Dendritic cell treated with granulocyte-macrophage colony-stimulating factor and Interleukin-4, amounts not matched to agents 40 ng/mL and 50 ng/mL, for 4 days (primary cell): Measurements from ENCODE around the gene ABHD15.

Experiments
- H3K27ac Mint-ChIP-seq: one replicate; pipeline ENCODE4 v1.8.0; 2022; ENCODE audit warnings: mild to moderate bottlenecking, mixed read lengths
- H3K27me3 Mint-ChIP-seq: one replicate; pipeline ENCODE4 v1.8.0; 2022; ENCODE audit warnings: mild to moderate bottlenecking, mixed read lengths
- H3K36me3 Mint-ChIP-seq: one replicate; pipeline ENCODE4 v1.8.0; 2022; ENCODE audit warnings: low read depth, mixed read lengths
- H3K4me1 Mint-ChIP-seq: one replicate; pipeline ENCODE4 v1.8.0; 2022; ENCODE audit warnings: low read depth, mixed read lengths
- H3K4me3 Mint-ChIP-seq: one replicate; pipeline ENCODE4 v1.8.0; 2022; ENCODE audit warnings: mild to moderate bottlenecking, moderate library complexity, mixed read lengths
- H3K9me3 Mint-ChIP-seq: one replicate; pipeline ENCODE4 v1.8.0; 2022; ENCODE audit warnings: mixed read lengths
- intact Hi-C: fragments of 100-400 bp; cut with micrococcal nuclease; formaldehyde crosslinking; loops from one replicate; pipeline ENCODE4 v1.15.0; 2022

Gene ABHD15

GRCh38 chr17:29518359-29518758, 48.5 kb downstream of the ABHD15 start:
- intact Hi-C loops = no loop called here
- H3K4me1 Mint-ChIP-seq = no peaks in the 10 kb centered on the region
- peaks cover 94% of the 10 kb centered on the region for H3K36me3 Mint-ChIP-seq
- no peak overlapping the region for H3K4me3 Mint-ChIP-seq
- H3K27ac Mint-ChIP-seq = no peak overlapping the region
- no peaks in the 10 kb centered on the region for H3K9me3 Mint-ChIP-seq
- H3K27me3 Mint-ChIP-seq = no peaks in the 10 kb centered on the region

DNA sequence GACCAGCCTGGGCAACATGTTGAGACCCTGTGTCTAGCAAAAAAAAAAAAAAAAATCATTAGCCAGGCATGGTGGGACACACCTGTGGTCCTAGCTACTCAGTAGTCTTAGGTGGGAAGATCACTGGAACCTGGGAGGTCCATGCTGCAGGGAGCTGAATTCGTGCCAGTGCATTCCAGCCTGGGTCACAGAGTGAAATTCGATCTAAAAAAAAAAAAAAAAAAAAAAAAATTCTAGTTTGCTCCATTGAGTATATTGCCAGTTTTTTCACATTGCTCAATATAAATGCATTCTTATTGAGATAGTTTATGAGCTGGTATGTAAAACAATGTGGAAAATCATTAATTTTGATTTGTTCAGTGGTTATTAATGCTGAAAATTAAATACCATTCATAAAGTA, 52.0 kb downstream of the ABHD15 start:
- no peak overlapping the region for H3K4me3 Mint-ChIP-seq
- intact Hi-C loops = no loop called here
- H3K27me3 Mint-ChIP-seq = no peaks in the 10 kb centered on the region
- H3K9me3 Mint-ChIP-seq = no peaks in the 10 kb centered on the region
- H3K36me3 Mint-ChIP-seq = peaks cover 94% of the 10 kb centered on the region
- H3K4me1 Mint-ChIP-seq = no peaks in the 10 kb centered on the region
- H3K27ac Mint-ChIP-seq = no peak overlapping the region

GRCh38 chr17:29510953-29511352, 55.9 kb downstream of the ABHD15 start:
- intact Hi-C loops = no loop called here
- no peak overlapping the region for H3K4me3 Mint-ChIP-seq
- no peaks in the 10 kb centered on the region for H3K9me3 Mint-ChIP-seq
- peaks cover 6% of the 10 kb centered on the region for H3K4me1 Mint-ChIP-seq
- H3K27ac Mint-ChIP-seq = no peak overlapping the region
- peaks cover 82% of the 10 kb centered on the region for H3K36me3 Mint-ChIP-seq
- no peaks in the 10 kb centered on the region for H3K27me3 Mint-ChIP-seq
